T-helper 1 cell treated with Interleukin-12 subunit alpha and Interleukin-12 subunit beta and Interleukin-4 antibody, amounts not matched to agents 30 μg/mL and 1 μg/mL, for 36 hours (primary cell): ENCODE data around the gene GZMM.

Experiments used
- H3K27ac Mint-ChIP-seq: one replicate; pipeline ENCODE4 v1.8.0; 2021; ENCODE audit warnings: mild to moderate bottlenecking, mixed read lengths
- H3K27me3 Mint-ChIP-seq: one replicate; pipeline ENCODE4 v1.8.0; 2021; ENCODE audit warnings: low read depth, mixed read lengths
- H3K36me3 Mint-ChIP-seq: one replicate; pipeline ENCODE4 v1.8.0; 2021; ENCODE audit warnings: low read depth, mixed read lengths
- H3K4me1 Mint-ChIP-seq: one replicate; pipeline ENCODE4 v1.8.0; 2021; ENCODE audit warnings: low read depth, mixed read lengths
- H3K4me3 Mint-ChIP-seq: one replicate; pipeline ENCODE4 v1.8.0; 2021; ENCODE audit warnings: mild to moderate bottlenecking, moderate library complexity, mixed read lengths
- H3K9me3 Mint-ChIP-seq: one replicate; pipeline ENCODE4 v1.8.0; 2021; ENCODE audit warnings: mixed read lengths

The GZMM gene

GRCh38 chr19:524062-524674 lies 19.7 kb upstream of the GZMM start:
- Mint-ChIP-seq H3K4me1 (peaks cover 3% of the 10 kb centered on the region), H3K27ac (no peak overlapping the region), H3K4me3 (no peak overlapping the region), H3K9me3 (no peaks in the 10 kb centered on the region), H3K27me3 (peaks cover 10% of the 10 kb centered on the region), H3K36me3 (no peaks in the 10 kb centered on the region)

GRCh38 chr19:525029-525428 lies 18.8 kb upstream of the GZMM start:
- Mint-ChIP-seq H3K27ac (peak overlapping the region; percentile 28), H3K9me3 (no peaks in the 10 kb centered on the region), H3K4me3 (no peak overlapping the region), H3K4me1 (peaks cover 3% of the 10 kb centered on the region), H3K27me3 (peaks cover 10% of the 10 kb centered on the region), H3K36me3 (no peaks in the 10 kb centered on the region)

GRCh38 chr19:525857-526419 lies 17.9 kb upstream of the GZMM start:
- Mint-ChIP-seq H3K36me3 (no peaks in the 10 kb centered on the region), H3K27ac (no peak overlapping the region), H3K4me3 (no peak overlapping the region), H3K4me1 (peaks cover 4% of the 10 kb centered on the region), H3K27me3 (peaks cover 10% of the 10 kb centered on the region), H3K9me3 (no peaks in the 10 kb centered on the region)

DNA sequence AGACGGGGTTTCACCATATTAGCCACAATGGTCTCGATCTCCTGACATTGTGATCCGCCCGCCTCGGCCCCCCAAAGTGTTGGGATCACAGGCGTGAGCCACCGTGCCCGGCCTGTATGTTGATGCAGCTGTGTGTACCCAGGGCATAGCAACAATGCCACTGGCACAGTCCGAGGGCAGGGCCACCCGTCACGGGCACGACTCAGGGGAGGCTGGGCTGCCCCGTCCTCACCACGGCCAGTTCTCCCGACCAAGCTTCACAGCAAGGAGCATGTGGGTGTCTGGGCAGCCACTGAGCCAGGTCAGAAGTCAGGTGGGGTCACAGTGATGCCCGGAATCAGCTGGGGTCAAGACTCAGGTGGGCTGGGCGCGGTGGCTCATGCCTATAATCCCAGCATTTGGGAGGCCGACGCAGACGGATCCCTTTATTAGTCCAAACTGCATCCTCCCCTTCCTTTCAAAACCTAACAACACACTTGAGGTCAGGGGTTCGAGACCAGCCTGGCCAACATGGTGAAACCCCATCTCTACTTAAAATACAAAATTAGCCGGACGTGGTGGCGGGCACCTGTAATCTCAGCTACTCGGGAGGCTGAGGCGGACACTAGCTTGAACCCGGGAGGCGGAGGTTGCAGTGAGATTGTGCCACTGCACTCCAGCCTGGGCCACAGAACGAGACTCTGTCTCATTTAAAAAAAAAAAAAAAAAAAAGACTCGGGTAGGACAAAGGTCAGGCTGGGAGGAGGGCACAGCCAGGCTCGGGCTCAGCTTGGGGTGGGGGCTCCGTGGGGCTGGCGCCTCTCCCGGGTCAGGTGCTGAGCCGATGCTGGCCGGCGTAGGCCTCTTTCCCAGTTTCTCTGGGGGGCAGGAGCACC lies 13.5 kb upstream of the GZMM start:
- no peaks in the 10 kb centered on the region for H3K9me3 Mint-ChIP-seq
- H3K4me3 Mint-ChIP-seq, result peak overlapping the region; percentile 80
- H3K27ac Mint-ChIP-seq, result peak overlapping the region; percentile 82
- peaks cover 10% of the 10 kb centered on the region for H3K4me1 Mint-ChIP-seq
- peaks cover 10% of the 10 kb centered on the region for H3K27me3 Mint-ChIP-seq
- H3K36me3 Mint-ChIP-seq, result no peaks in the 10 kb centered on the region

DNA sequence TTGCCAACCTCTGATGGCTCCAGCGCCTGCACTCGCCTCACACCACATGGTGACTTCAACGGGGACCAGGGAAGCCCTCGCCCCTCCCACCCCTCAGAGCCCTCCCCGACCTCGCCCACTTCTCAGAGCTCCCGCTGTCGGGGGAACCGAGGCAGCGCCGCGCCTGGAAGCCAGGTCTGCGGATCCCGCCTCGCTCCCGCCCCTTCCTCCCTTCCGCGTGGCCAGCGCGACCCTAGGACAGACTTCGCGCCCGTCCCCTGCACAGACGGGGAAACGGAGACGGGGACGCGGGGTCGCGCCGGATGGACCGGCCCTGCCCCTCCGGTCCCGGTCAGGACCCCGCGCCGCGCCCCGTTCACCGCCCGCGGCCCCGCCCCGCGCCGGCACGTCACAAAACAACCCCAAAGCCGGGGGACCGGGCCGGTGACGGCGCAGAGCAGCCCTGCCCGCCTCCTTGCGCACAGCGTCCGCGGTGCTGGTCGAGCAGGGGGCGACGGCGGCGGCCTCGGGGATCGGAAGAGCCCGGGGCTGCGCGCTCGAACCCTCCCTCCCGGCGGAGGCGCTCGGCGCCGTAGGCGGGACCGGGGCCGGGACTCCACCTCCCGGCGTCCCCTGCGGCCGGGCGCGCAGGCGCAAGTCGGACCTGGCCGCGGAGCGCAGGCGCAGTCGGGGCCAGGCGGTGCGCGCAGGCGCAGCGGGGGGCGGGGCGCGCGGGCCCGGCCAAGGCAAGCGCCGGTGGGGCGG lies 12.7 kb upstream of the GZMM start:
- Mint-ChIP-seq H3K27me3 (peaks cover 8% of the 10 kb centered on the region), H3K9me3 (no peaks in the 10 kb centered on the region), H3K27ac (peak overlapping the region; percentile 82), H3K4me1 (peaks cover 10% of the 10 kb centered on the region), H3K36me3 (no peaks in the 10 kb centered on the region), H3K4me3 (peak overlapping the region; percentile 80)

DNA sequence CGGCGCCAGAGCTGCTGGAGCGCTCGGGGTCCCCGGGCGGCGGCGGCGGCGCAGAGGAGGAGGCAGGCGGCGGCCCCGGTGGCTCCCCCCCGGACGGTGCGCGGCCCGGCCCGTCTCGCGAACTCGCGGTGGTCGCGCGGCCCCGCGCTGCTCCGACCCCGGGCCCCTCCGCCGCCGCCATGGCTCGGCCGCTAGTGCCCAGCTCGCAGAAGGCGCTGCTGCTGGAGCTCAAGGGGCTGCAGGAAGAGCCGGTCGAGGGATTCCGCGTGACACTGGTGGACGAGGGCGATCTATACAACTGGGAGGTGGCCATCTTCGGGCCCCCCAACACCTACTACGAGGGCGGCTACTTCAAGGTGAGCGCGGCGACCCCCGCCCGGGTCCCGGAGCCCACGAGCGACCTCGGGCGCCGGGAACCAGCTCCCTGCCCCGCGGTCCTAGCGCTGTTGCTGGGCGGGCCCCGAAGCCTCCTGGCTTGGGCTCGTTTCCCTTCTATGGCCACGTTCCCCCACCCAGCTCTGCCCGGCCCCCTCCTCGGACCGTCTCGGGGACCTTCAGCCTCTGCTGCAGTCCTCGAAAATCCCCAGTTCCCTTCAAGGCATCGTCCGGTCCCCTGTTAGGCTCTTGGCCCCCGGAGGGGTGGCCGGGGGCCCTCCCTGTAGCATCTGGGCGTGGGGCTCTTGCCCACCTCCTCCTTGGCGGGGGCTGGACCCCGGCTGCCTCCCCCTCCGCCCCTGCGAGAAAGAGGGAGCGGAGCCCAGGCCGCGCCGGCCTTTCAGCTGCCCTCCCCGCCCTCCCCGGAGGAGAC lies 11.9 kb upstream of the GZMM start, which contains the start of gene CDC34:
TSS of gene CDC34 (plus strand) at position 8 of the 808 bp plus-strand sequence. CDS start at position 180, 172 bp downstream.
- no peaks in the 10 kb centered on the region for H3K36me3 Mint-ChIP-seq
- H3K4me1 Mint-ChIP-seq, result peaks cover 10% of the 10 kb centered on the region
- H3K9me3 Mint-ChIP-seq, result no peaks in the 10 kb centered on the region
- H3K27me3 Mint-ChIP-seq, result peaks cover 3% of the 10 kb centered on the region
- H3K27ac Mint-ChIP-seq, result peak within 1 kb of the TSS; percentile 82
- H3K4me3 Mint-ChIP-seq, result peak within 1 kb of the TSS; percentile 86

- peak overlapping the region; percentile 86 for H3K4me3 Mint-ChIP-seq
- peaks cover 3% of the 10 kb centered on the region for H3K27me3 Mint-ChIP-seq
- H3K4me1 Mint-ChIP-seq, result peaks cover 10% of the 10 kb centered on the region
- no peaks in the 10 kb centered on the region for H3K36me3 Mint-ChIP-seq
- H3K9me3 Mint-ChIP-seq, result no peaks in the 10 kb centered on the region
- H3K27ac Mint-ChIP-seq, result peak overlapping the region; percentile 85
Observed at GRCh38 chr19:532561-533363, 11.1 kb upstream of the GZMM start.

GRCh38 chr19:533364-534058 lies 10.3 kb upstream of the GZMM start:
- Mint-ChIP-seq H3K27me3 (no peaks in the 10 kb centered on the region), H3K27ac (no peak overlapping the region), H3K4me3 (peak overlapping the region; percentile 86), H3K9me3 (no peaks in the 10 kb centered on the region), H3K4me1 (peaks cover 8% of the 10 kb centered on the region), H3K36me3 (peaks cover 3% of the 10 kb centered on the region)

DNA sequence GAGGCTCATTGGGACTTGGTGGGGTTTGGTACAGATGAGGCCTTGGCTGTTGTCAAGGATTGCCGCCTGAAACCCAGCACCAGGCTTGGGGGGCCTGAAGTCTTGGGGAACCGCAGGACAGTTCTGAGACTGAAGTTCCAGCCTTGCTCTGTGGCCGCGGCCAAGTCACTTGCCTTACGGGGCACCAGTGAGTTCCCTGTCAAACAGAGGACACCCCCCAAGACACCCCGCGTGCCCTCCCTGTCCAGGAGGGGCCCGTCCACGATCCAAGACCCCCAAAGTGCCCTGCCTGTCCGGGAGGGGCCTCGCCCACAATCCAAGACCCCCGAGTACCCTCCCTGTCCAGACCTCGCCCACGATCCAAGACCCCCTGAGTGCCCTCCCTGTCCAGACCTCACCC lies 9.8 kb upstream of the GZMM start:
- Mint-ChIP-seq H3K27me3 (no peaks in the 10 kb centered on the region), H3K9me3 (no peaks in the 10 kb centered on the region), H3K4me3 (peak overlapping the region; percentile 17), H3K27ac (no peak overlapping the region), H3K4me1 (peaks cover 7% of the 10 kb centered on the region), H3K36me3 (peaks cover 4% of the 10 kb centered on the region)

DNA sequence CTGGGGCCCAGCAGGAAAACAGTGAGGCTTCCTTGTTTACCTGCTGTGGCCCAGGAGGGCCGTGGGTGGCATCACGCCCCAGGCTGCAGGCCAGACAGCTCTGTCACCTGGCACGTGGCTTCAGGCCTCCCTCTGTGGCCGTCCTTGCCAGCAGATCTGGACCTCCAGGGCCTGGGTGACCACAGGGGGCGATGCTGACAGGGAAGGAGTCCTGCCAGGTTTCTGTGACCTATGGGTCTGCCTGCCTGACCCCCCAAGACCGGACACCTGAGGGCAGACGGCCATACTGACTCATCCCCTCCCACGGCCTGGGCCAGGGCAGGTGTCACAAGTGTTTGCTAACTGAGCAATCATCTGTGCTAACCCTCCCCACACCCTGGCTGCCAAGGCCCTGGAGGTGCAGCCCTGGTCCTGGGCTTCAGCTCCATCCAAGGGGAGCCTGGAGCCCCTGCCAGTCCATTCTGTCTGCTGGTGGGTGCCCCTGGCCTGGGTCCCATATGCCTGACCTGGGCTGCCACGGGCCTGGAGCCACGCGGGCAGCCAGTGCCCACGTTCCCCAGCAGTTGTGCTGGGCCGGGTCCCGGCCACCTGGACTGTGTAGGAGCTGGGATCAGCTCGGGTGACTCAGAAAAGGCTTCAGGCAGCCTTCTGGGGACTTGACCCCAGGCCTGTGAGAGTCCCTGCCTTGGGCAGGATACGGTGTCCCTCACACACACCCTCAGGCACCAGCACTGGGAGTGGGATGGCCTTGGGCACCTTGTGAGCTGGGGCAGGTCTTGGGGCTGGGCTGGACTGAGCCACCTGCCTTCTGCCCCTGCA lies 8.6 kb upstream of the GZMM start:
- H3K9me3 Mint-ChIP-seq, result no peaks in the 10 kb centered on the region

DNA sequence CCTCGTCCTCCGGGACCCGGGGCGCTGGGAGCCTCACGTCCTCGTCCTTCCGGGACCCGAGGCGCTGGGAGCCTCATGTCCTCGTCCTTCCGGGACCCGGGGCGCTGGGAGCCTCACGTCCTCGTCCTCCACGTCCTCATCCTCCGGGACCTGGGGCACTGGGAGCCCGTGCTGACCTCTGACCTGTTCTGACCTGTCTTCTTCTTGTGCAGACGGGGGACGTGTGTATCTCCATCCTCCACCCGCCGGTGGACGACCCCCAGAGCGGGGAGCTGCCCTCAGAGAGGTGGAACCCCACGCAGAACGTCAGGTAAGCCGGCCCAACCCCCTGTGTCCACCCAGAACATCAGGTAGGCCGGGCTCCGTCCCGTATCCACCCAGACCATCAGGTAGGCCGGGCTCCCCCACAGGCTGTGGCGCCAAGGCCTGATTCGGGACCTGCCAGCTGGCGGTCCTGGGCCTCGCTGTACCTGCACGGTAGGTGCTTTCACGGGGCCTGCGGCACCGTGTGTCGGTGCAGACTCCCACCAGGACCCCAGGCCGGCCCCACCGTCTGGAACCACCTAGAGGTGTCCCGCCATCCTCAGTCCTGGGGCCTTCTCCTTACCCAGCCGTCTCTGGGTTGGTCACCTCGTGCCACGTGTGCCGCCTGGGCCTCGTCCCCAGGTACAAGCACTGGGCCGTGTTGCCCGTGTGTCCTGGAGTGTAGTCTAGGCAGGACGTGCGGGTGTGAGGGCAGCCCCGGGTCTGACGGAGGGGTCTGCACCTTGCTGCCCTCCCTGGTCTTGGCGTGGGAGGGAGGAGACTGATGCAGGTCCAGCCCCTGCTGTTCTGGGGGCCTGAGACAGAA lies 7.6 kb upstream of the GZMM start:
- H3K27me3 Mint-ChIP-seq, result no peaks in the 10 kb centered on the region
- H3K27ac Mint-ChIP-seq, result no peak overlapping the region
- H3K4me3 Mint-ChIP-seq, result no peak overlapping the region
- H3K4me1 Mint-ChIP-seq, result peaks cover 6% of the 10 kb centered on the region
- no peaks in the 10 kb centered on the region for H3K9me3 Mint-ChIP-seq
- H3K36me3 Mint-ChIP-seq, result peaks cover 4% of the 10 kb centered on the region

More for the DNA sequence above, 8.6 kb upstream of the GZMM start:
- Mint-ChIP-seq H3K4me1 (peaks cover 6% of the 10 kb centered on the region), H3K4me3 (peak overlapping the region; percentile 69), H3K36me3 (peaks cover 4% of the 10 kb centered on the region), H3K27me3 (no peaks in the 10 kb centered on the region), H3K27ac (peak overlapping the region; percentile 41)
